GM06990 (cell line): ENCODE results near the gene FAM228B.
"Not testable (repeated sequence)": the region's sequence is repeated elsewhere in the genome, so short reads cannot be mapped to it uniquely, and the experiment has no call there.

Experiments
- DNase-seq: peaks from one replicate; pipeline ENCODE4 v3.0.0-alpha.2; 2011; ENCODE audit not compliant: insufficient read length; ENCODE audit errors: extremely low read depth
- H3K27me3 ChIP-seq: replicated peaks from 2 replicates; pipeline ENCODE4 v1.6.0; 2011; ENCODE audit warnings: low read length; ENCODE audit not compliant: control insufficient read depth, insufficient read depth
- H3K36me3 ChIP-seq: 2 replicates; pipeline ENCODE4 v1.5.1; 2011; ENCODE audit warnings: low read length; ENCODE audit not compliant: control insufficient read depth, insufficient read depth
- H3K4me3 ChIP-seq: replicated peaks from 2 replicates; pipeline ENCODE4 v1.5.1; 2011; ENCODE audit warnings: low read depth, mild to moderate bottlenecking, control low read depth, low read length
- TF ChIP-seq, protein P1 (sequence below): IDR thresholded peaks from 2 replicates; pipeline ENCODE4 v1.5.1; 2011; ENCODE audit warnings: low read length, control low read depth, mild to moderate bottlenecking, inconsistent platforms; ENCODE audit not compliant: insufficient read depth, poor library complexity, severe bottlenecking

FAM228B gene

DNA sequence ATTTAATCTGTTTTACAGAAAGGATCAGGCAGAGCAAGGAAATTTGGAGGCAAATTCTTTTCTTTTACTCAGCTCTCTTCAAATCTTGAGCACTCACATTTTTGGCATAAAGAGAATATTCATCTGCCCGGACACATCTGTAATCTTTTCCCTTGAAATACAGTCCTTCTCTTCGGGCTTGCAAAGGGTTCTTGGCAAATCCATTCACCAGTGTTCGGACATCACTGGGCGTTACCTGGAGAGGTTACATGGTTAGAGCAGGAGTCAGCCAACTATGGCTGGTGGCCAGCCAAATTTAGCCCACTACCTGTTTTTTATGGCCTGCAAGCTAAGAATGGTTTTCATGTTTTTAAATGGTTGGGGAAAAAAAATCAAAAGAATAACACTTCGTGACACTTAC, 2.2 kb upstream of the FAM228B start:
- no peaks in the 10 kb centered on the region for H3K36me3 ChIP-seq
- H3K4me3 ChIP-seq: no peak overlapping the region
- no peaks in the 10 kb centered on the region for H3K27me3 ChIP-seq
- no peak for DNase-seq
- TF ChIP-seq, protein P1, sequence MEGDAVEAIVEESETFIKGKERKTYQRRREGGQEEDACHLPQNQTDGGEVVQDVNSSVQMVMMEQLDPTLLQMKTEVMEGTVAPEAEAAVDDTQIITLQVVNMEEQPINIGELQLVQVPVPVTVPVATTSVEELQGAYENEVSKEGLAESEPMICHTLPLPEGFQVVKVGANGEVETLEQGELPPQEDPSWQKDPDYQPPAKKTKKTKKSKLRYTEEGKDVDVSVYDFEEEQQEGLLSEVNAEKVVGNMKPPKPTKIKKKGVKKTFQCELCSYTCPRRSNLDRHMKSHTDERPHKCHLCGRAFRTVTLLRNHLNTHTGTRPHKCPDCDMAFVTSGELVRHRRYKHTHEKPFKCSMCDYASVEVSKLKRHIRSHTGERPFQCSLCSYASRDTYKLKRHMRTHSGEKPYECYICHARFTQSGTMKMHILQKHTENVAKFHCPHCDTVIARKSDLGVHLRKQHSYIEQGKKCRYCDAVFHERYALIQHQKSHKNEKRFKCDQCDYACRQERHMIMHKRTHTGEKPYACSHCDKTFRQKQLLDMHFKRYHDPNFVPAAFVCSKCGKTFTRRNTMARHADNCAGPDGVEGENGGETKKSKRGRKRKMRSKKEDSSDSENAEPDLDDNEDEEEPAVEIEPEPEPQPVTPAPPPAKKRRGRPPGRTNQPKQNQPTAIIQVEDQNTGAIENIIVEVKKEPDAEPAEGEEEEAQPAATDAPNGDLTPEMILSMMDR: no peak

DNA sequence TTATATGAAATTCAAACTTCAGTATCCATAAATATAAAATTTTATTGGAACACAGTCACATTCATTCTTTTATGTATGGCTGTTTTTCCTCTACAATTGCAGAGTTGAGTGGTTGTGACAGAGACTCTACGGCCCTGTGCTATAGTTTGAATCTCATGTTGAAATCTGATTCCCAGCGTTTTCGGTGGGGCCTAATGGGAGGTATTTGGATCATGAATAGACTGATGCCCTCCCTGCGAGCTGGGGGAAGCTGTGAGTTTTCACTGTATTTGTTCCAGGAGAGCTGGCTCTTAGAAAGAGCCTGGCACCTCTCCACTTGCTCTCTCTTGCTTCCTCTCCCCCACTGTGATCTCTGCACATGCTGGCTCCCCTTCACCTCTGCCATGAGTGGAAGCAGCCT, 1.8 kb upstream of the FAM228B start:
- Histone ChIP-seq H3K36me3 (no peaks in the 10 kb centered on the region), H3K4me3 (no peak overlapping the region), H3K27me3 (no peaks in the 10 kb centered on the region)
- TF ChIP-seq, protein P1: no peak
- no peak for DNase-seq

DNA sequence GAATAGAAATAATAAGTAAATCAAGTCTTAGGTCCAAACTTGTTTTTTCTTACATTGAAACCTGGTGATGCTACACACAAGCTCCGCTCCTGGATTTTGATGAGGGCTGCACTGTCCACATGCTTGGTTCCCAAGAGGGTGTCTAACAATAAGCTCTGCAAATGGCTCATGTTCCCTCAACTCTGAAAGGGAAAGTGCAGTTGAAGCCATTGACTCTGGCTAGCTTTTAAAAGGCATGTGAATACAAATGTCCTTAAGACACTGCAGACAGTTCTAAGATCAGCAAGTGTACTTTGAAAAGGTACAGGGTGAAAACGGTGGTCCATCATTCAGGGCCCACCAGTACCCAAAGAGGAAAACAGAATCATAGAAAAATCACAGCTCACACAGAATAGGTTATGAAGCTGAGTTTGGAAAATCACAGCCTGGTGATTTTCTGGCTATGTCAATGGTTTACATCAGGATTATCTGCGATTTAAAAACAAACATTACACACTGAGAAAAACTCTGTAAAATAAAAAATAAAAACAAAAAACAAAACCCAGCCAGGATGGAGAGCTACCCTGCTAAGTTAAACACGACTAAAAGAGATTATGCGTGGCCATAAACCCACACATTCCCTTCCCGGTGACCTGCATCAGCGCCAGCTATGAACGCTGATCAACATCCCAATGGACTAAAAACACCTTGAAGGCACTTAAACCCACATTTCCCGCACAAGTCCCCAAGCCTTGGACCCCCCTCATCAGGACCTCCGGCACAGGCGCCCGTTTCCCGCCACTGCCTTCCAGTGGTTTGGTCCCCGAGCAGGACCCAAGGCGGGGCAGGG, 689 bp upstream of the FAM228B start:
- no peak for DNase-seq
- Histone ChIP-seq H3K27me3 (no peaks in the 10 kb centered on the region), H3K36me3 (no peaks in the 10 kb centered on the region), H3K4me3 (peak overlapping the region; percentile 69)
- TF ChIP-seq, protein P1: no peak

DNA sequence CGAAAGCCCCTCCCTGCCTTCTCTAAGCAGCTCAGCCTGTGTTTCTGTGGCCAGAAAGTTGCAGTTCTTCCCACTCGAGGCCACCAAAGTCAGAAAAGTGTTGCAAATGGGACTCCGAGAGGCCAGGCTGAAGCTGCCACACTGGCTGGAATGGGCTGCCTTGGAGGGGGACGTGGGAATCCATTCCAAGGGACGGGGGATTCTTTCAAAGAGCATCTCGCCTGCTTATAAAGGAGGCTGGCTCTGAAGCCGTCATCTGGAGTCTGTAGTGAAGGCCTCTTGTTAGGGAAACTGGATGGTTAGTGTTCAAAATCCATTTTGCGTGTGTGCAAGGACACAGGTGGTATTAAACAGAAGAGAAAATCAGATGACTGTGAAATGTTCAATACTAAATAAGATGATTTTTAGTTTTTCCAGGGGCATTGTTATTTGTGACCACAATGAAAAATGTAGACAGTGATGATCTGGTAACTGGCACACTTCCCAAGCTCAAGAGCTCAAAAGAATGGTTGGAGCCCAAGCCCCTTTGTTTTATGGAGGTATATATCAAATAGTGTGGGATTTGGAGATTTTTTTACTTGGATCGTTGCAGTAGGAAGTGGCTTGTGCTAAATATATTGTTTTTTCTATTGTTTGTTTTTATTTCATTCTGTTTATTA, 782 bp downstream of the FAM228B start:
- Histone ChIP-seq H3K27me3 (no peaks in the 10 kb centered on the region), H3K4me3 (peak overlapping the region; percentile 69), H3K36me3 (no peaks in the 10 kb centered on the region)
- no peak for DNase-seq
- TF ChIP-seq, protein P1: no peak

DNA sequence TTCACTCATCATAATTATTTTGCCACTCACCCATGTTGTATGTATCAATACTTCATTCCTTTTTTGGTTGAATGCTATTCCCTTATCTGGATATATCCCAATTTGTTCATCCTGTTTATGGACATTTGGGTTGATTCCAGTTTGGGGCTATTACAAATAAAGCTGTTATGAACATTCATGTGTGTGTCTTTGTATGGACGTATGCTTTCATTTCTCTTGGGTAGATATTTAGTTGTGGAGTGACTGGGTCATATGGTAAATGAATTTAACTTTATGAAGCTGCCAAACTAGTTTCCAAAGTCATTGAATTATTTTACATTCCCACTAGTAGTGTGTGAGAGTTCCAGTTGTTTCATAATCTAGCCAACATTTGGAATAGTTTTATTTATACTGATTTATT, 2.7 kb downstream of the FAM228B start:
- TF ChIP-seq, protein P1: no peak
- H3K27me3 ChIP-seq: no peaks in the 10 kb centered on the region
- DNase-seq: no peak
- H3K4me3 ChIP-seq: no peak overlapping the region
- H3K36me3 ChIP-seq: no peaks in the 10 kb centered on the region

DNA sequence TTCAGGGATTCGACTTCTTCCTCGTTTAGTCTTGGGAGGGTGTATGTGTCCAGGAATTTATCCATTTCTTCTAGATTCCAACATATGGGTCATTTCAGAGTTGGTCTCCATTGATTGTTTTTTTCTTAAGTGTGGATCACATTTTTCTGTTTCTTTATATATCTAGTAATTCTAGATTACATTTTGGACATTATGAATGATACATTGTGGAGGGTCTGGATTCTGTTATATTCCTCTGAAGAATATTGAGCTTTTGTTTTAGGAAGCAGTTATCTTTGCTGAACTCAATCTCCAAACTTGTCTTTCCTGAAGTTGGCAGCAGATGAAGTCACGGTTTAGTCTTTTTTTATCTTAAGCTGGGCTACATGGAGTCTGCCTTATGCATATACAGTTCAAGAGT, 9.3 kb downstream of the FAM228B start:
- no peaks in the 10 kb centered on the region for H3K27me3 ChIP-seq
- no peak overlapping the region for H3K4me3 ChIP-seq
- H3K36me3 ChIP-seq: no peaks in the 10 kb centered on the region
- no peak for DNase-seq
- TF ChIP-seq, protein P1: no peak

DNA sequence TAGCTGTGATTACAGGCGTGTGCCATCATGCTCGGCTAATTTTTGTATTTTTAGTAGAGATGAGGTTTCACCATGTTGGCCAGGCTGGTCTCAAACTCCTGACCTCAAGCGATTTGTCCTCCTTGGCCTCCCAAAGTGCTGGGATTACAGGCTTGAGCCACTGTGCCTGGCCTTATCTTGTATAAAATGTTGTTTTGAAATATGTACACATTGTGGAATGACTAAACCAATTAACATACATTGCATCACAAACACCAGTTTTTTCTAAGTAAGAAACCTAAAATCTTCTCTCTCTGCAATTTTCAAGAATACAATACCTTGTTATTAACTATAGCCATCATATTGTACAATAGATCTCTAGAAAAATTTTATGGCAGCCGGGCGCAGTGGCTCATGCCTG, 17.0 kb downstream of the FAM228B start:
- H3K36me3 ChIP-seq, H3K4me3 ChIP-seq, DNase-seq, H3K27me3 ChIP-seq: not testable (repeated sequence)
